ENCODE measurements around the gene PLA2G4A. TPM values are rescaled to one million over a fixed set of nuclear protein-coding genes. Genes with fewer than 3 reads are reported as not detected.

The PLA2G4A gene
- total RNA-seq, 2 experiments from 2014 or later, result not detected

GRCh38 chr1:186950547-186950946, 121.8 kb downstream of the PLA2G4A start:
- intact Hi-C loops (cut with DNase I, micrococcal nuclease), result no loop called here

GRCh38 chr1:186953876-186954275, 125.1 kb downstream of the PLA2G4A start:
- no peaks in the 10 kb centered on the region for H3K27me3 ChIP-seq (ENCODE audit: control insufficient read depth in 1 of 2, insufficient read depth in 2 of 2, low read length in 2 of 2)
- Mint-ChIP-seq H3K27ac (no peak overlapping the region), H3K4me1 (ENCODE audit: low read depth) (no peaks in the 10 kb centered on the region), H3K9me3 (no peaks in the 10 kb centered on the region), H3K27me3 (peaks cover 5% of the 10 kb centered on the region), H3K36me3 (ENCODE audit: low read depth) (no peaks in the 10 kb centered on the region), H3K4me3 (no peak overlapping the region)
- H3K36me3 ChIP-seq (ENCODE audit: insufficient read depth, low read length), result no peaks in the 10 kb centered on the region
- no peak for TF ChIP-seq CTCF (IDR thresholded peaks at IDR 0.05)
- CTCF ChIA-PET, result no interaction called here
- POLR2A ChIA-PET, result no interaction called here
- DNase-seq (no peak), ATAC-seq (ENCODE audit: poor library complexity) (no peak)
- H3K27ac ChIP-seq (ENCODE audit: low read depth in 1 of 2, low read length in 2 of 2), result no peak overlapping the region
- H3K4me1 ChIP-seq (ENCODE audit: insufficient read depth, low read length), result no peaks in the 10 kb centered on the region
- no peaks in the 10 kb centered on the region for H3K9me3 ChIP-seq (ENCODE audit: control insufficient read depth in 1 of 2, insufficient read depth in 1 of 2, low read length in 2 of 2)
- no peak overlapping the region for H3K4me3 ChIP-seq (ENCODE audit: low read length)
- intact Hi-C loops (cut with DNase I, micrococcal nuclease), result no loop called here

More at GRCh38 chr1:186950547-186950946, 121.8 kb downstream of the PLA2G4A start:
- no peak for ATAC-seq (ENCODE audit: poor library complexity)
- no peaks in the 10 kb centered on the region for H3K27me3 ChIP-seq (ENCODE audit: control insufficient read depth in 1 of 2, insufficient read depth in 2 of 2, low read length in 2 of 2)
- no peaks in the 10 kb centered on the region for H3K9me3 Mint-ChIP-seq
- CTCF ChIA-PET, result no interaction called here
- H3K4me1 Mint-ChIP-seq (ENCODE audit: low read depth), result no peaks in the 10 kb centered on the region
- POLR2A ChIA-PET, result no interaction called here
- H3K36me3 Mint-ChIP-seq (ENCODE audit: low read depth), result no peaks in the 10 kb centered on the region
- no peaks in the 10 kb centered on the region for H3K4me1 ChIP-seq (ENCODE audit: insufficient read depth, low read length)
- peaks cover 5% of the 10 kb centered on the region for H3K27me3 Mint-ChIP-seq
- H3K36me3 ChIP-seq (ENCODE audit: insufficient read depth, low read length), result no peaks in the 10 kb centered on the region
- no peak for TF ChIP-seq CTCF (IDR thresholded peaks at IDR 0.05)
- H3K4me3 ChIP-seq (ENCODE audit: low read length), result no peak overlapping the region
- no peak for DNase-seq
- no peak overlapping the region for H3K27ac Mint-ChIP-seq
- H3K9me3 ChIP-seq (ENCODE audit: control insufficient read depth in 1 of 2, insufficient read depth in 1 of 2, low read length in 2 of 2), result no peaks in the 10 kb centered on the region
- no peak overlapping the region for H3K27ac ChIP-seq (ENCODE audit: low read depth in 1 of 2, low read length in 2 of 2)
- no peak overlapping the region for H3K4me3 Mint-ChIP-seq

- no peaks in the 10 kb centered on the region for H3K4me1 Mint-ChIP-seq (ENCODE audit: low read depth)
- DNase-seq, result no peak
- ATAC-seq (ENCODE audit: poor library complexity), result no peak
- no peak for TF ChIP-seq CTCF (IDR thresholded peaks at IDR 0.05)
- ChIA-PET POLR2A (no interaction called here), CTCF (no interaction called here)
- no peaks in the 10 kb centered on the region for H3K4me1 ChIP-seq (ENCODE audit: insufficient read depth, low read length)
- H3K27ac Mint-ChIP-seq, result no peak overlapping the region
- no peak overlapping the region for H3K4me3 Mint-ChIP-seq
- no peaks in the 10 kb centered on the region for H3K36me3 ChIP-seq (ENCODE audit: insufficient read depth, low read length)
- H3K27ac ChIP-seq (ENCODE audit: low read depth in 1 of 2, low read length in 2 of 2), result no peak overlapping the region
- H3K9me3 ChIP-seq (ENCODE audit: control insufficient read depth in 1 of 2, insufficient read depth in 1 of 2, low read length in 2 of 2), result no peaks in the 10 kb centered on the region
- peaks cover 5% of the 10 kb centered on the region for H3K27me3 Mint-ChIP-seq
- no peaks in the 10 kb centered on the region for H3K27me3 ChIP-seq (ENCODE audit: control insufficient read depth in 1 of 2, insufficient read depth in 2 of 2, low read length in 2 of 2)
- no peaks in the 10 kb centered on the region for H3K36me3 Mint-ChIP-seq (ENCODE audit: low read depth)
- intact Hi-C loops (cut with DNase I, micrococcal nuclease), result no loop called here
- H3K9me3 Mint-ChIP-seq, result no peaks in the 10 kb centered on the region
- no peak overlapping the region for H3K4me3 ChIP-seq (ENCODE audit: low read length)
Observed at GRCh38 chr1:186957314-186957713, 128.6 kb downstream of the PLA2G4A start.

All from CD4-positive, alpha-beta T cell (primary cell).